MM.1S (cell line): ENCODE measurements around the gene FGF1.

Source experiments
- DNase-seq: peaks from one replicate; pipeline ENCODE4 v3.0.0-alpha.2; 2015
- H2AFZ ChIP-seq: fragments of 300-600 bp; sonication (generic); 2 replicates; pipeline ENCODE4 v1.6.0; 2016; ENCODE audit warnings: antibody characterized with exemption, low read length
- H3F3A ChIP-seq: fragments of 300-600 bp; sonication (generic); 2 replicates; pipeline ENCODE4 v1.6.1; 2016; ENCODE audit warnings: mild to moderate bottlenecking, antibody characterized with exemption, low read length, moderate library complexity, mixed read lengths; ENCODE audit not compliant: insufficient read depth
- H3K27ac ChIP-seq: fragments of 300-600 bp; sonication (generic); 2 replicates; pipeline ENCODE4 v1.5.1; 2016; ENCODE audit warnings: mild to moderate bottlenecking, low read length
- H3K27me3 ChIP-seq: fragments of 300-600 bp; sonication (generic); replicated peaks from 2 replicates; pipeline ENCODE4 v1.6.0; 2016; ENCODE audit warnings: low read length; ENCODE audit not compliant: insufficient read depth
- H3K36me3 ChIP-seq: fragments of 300-600 bp; sonication (generic); replicated peaks from 2 replicates; pipeline ENCODE4 v1.6.1; 2016; ENCODE audit warnings: mild to moderate bottlenecking, low read length, mixed read lengths; ENCODE audit not compliant: insufficient read depth
- H3K4me1 ChIP-seq: fragments of 300-600 bp; sonication (generic); 2 replicates; pipeline ENCODE4 v1.6.1; 2016; ENCODE audit warnings: low read length, mixed read lengths
- H3K4me2 ChIP-seq: fragments of 300-600 bp; sonication (generic); 2 replicates; pipeline ENCODE4 v1.6.0; 2016; ENCODE audit warnings: low read depth, low read length
- H3K4me3 ChIP-seq: fragments of 300-600 bp; sonication (generic); 2 replicates; pipeline ENCODE4 v1.5.1; 2016; ENCODE audit warnings: low read length, mixed read lengths
- H3K79me2 ChIP-seq: fragments of 300-600 bp; sonication (generic); 2 replicates; pipeline ENCODE4 v1.6.1; 2016; ENCODE audit warnings: mixed run types, low read length, mixed read lengths
- H3K9ac ChIP-seq: fragments of 300-600 bp; sonication (generic); 2 replicates; pipeline ENCODE4 v1.6.1; 2016; ENCODE audit warnings: low read length, mixed read lengths
- H3K9me2 ChIP-seq: fragments of 300-600 bp; sonication (generic); replicated peaks from 2 replicates; pipeline ENCODE4 v1.6.1; 2016; ENCODE audit warnings: mild to moderate bottlenecking, low read length, mixed read lengths; ENCODE audit not compliant: insufficient read depth
- H3K9me3 ChIP-seq: fragments of 300-600 bp; sonication (generic); replicated peaks from 2 replicates; pipeline ENCODE4 v1.6.1; 2016; ENCODE audit warnings: mild to moderate bottlenecking, low read length, mixed read lengths; ENCODE audit not compliant: insufficient read depth
- H4K20me1 ChIP-seq: fragments of 300-600 bp; sonication (generic); 2 replicates; pipeline ENCODE4 v1.6.1; 2016; ENCODE audit warnings: mild to moderate bottlenecking, low read length, moderate library complexity, mixed read lengths; ENCODE audit not compliant: insufficient read depth
- CTCF ChIP-seq: fragments of 300-600 bp; sonication (generic); IDR thresholded peaks from 2 replicates; pipeline ENCODE4 v1.5.1; 2016; ENCODE audit warnings: antibody characterized with exemption, low read length, mixed read lengths
- EZH2 ChIP-seq: fragments of 300-600 bp; sonication (generic); optimal IDR thresholded peaks from 2 replicates; pipeline ENCODE3; 2017; ENCODE audit warnings: low read depth, mild to moderate bottlenecking, antibody characterized with exemption, low read length, mixed read lengths
- EZH2phosphoT487 ChIP-seq: fragments of 300-600 bp; sonication (generic); IDR thresholded peaks from 2 replicates; pipeline ENCODE4 v1.6.1; 2018; ENCODE audit warnings: antibody characterized with exemption, low read length

The FGF1 gene

GRCh38 chr5:142605611-142606010 lies 80.3 kb downstream of the FGF1 start:
- Histone ChIP-seq H3K4me3 (no peak overlapping the region), H3K9ac (no peak overlapping the region), H3K36me3 (no peaks in the 10 kb centered on the region), H3K9me3 (no peaks in the 10 kb centered on the region), H3F3A (no peaks in the 10 kb centered on the region), H3K27ac (no peak overlapping the region), H3K27me3 (no peaks in the 10 kb centered on the region), H2AFZ (no peak overlapping the region), H3K9me2 (no peaks in the 10 kb centered on the region), H3K4me2 (no peak overlapping the region), H3K79me2 (no peaks in the 10 kb centered on the region), H3K4me1 (no peaks in the 10 kb centered on the region), H4K20me1 (no peaks in the 10 kb centered on the region)
- no peak for DNase-seq
- TF ChIP-seq CTCF (no peak), EZH2 (no peak), EZH2phosphoT487 (no peak)

GRCh38 chr5:142602720-142603245 lies 83.1 kb downstream of the FGF1 start:
- no peak for DNase-seq
- Histone ChIP-seq H3K9me3 (no peaks in the 10 kb centered on the region), H3K4me3 (no peak overlapping the region), H3K9me2 (no peaks in the 10 kb centered on the region), H3K36me3 (no peaks in the 10 kb centered on the region), H3K27me3 (no peaks in the 10 kb centered on the region), H4K20me1 (no peaks in the 10 kb centered on the region), H3K9ac (no peak overlapping the region), H3K79me2 (no peaks in the 10 kb centered on the region), H3K4me2 (no peak overlapping the region), H3F3A (no peaks in the 10 kb centered on the region), H3K4me1 (no peaks in the 10 kb centered on the region), H3K27ac (no peak overlapping the region), H2AFZ (no peak overlapping the region)
- TF ChIP-seq EZH2phosphoT487: no peak
- TF ChIP-seq EZH2: no peak
- no peak for TF ChIP-seq CTCF

GRCh38 chr5:142601432-142601831 lies 84.5 kb downstream of the FGF1 start:
- no peak for DNase-seq
- Histone ChIP-seq H3F3A (no peaks in the 10 kb centered on the region), H3K9me2 (no peaks in the 10 kb centered on the region), H3K79me2 (no peaks in the 10 kb centered on the region), H4K20me1 (no peaks in the 10 kb centered on the region), H3K4me1 (no peaks in the 10 kb centered on the region), H3K27ac (no peak overlapping the region), H3K36me3 (no peaks in the 10 kb centered on the region), H3K9ac (no peak overlapping the region), H3K27me3 (no peaks in the 10 kb centered on the region), H2AFZ (no peak overlapping the region), H3K9me3 (no peaks in the 10 kb centered on the region), H3K4me3 (no peak overlapping the region), H3K4me2 (no peak overlapping the region)
- TF ChIP-seq EZH2: no peak
- TF ChIP-seq EZH2phosphoT487: no peak
- no peak for TF ChIP-seq CTCF
